SK-N-SH (cell line): ENCODE data around the gene BBS2. TPM values are rescaled to one million over a fixed set of nuclear protein-coding genes. Genes with fewer than 3 reads are reported as not detected.

ENCODE experiments used
- CTCF ChIA-PET: fragments of 300-600, 350-600 bp; formaldehyde crosslinking; extraction: SDS; loops from one replicate; lab custom pipeline; 2021; lab: Yijun Ruan, JAX
- POLR2A ChIA-PET: fragments of 350-600 bp; sonication (Branson Sonifier 250); formaldehyde crosslinking; extraction: SDS; loops from one replicate; lab custom pipeline; 2020; ENCODE audit warnings: antibody characterized with exemption, inconsistent platforms; lab: Yijun Ruan, JAX
- DNase-seq: peaks from one replicate; pipeline ENCODE4 v3.0.0; 2012
- H2AFZ ChIP-seq: fragments of 200-600 bp; sonication (generic); 2 replicates; pipeline ENCODE4 v1.8.1; 2016; ENCODE audit warnings: antibody characterized with exemption, mild to moderate bottlenecking, low read depth
- H3F3A ChIP-seq: fragments of 200-600 bp; sonication (generic); replicated peaks from 2 replicates; pipeline ENCODE3; 2016; ENCODE audit warnings: antibody characterized with exemption, mild to moderate bottlenecking; ENCODE audit not compliant: insufficient read depth
- H3K27ac ChIP-seq, 2 experiments: fragments of 200-500 bp in 1 of 2; fragments of 200-600 bp in 1 of 2; sonication (Bioruptor generic) in 1 of 2; sonication (generic), shearing (Covaris generic) in 1 of 2; 2 replicates each; pipeline versions ENCODE4 v1.5.1 to v1.6.1; 2014 to 2016; ENCODE audit warnings: low read depth in 2 of 2, inconsistent platforms in 1 of 2, low read length in 1 of 2, mild to moderate bottlenecking in 1 of 2, mixed read lengths in 1 of 2
- H3K27me3 ChIP-seq: fragments of 200-600 bp; sonication (generic), shearing (Covaris generic); 2 replicates; pipeline ENCODE4 v1.6.1; 2016; ENCODE audit warnings: mixed run types; ENCODE audit not compliant: insufficient read depth
- H3K36me3 ChIP-seq, 2 experiments: fragments of 200-500 bp in 1 of 2; fragments of 200-600 bp in 1 of 2; sonication (Bioruptor generic) in 1 of 2; sonication (generic) in 1 of 2; replicated peaks in 1 of 2; 2 replicates each; pipeline versions ENCODE3 to v1.5.1; 2014 to 2016; ENCODE audit warnings: low read length in 1 of 2, mild to moderate bottlenecking in 1 of 2; ENCODE audit not compliant: insufficient read depth in 2 of 2, control insufficient read depth in 1 of 2
- H3K4me1 ChIP-seq, 2 experiments: fragments of 200-500 bp in 1 of 2; fragments of 200-600 bp in 1 of 2; sonication (Bioruptor generic) in 1 of 2; sonication (generic), shearing (Covaris generic) in 1 of 2; 2 replicates each; pipeline versions ENCODE4 v1.5.1 to v1.6.1; 2014 to 2016; ENCODE audit warnings: low read depth in 1 of 2, low read length in 1 of 2, mixed run types in 1 of 2; ENCODE audit not compliant: insufficient read depth in 2 of 2, control insufficient read depth in 1 of 2
- H3K4me2 ChIP-seq: fragments of 200-600 bp; sonication (generic), shearing (Covaris generic); 2 replicates; pipeline ENCODE4 v1.6.1; 2017; ENCODE audit warnings: mixed run types
- H3K4me3 ChIP-seq, 2 experiments: fragments of 200-500 bp in 1 of 2; fragments of 200-600 bp in 1 of 2; sonication (Bioruptor generic) in 1 of 2; sonication (generic), shearing (Covaris generic) in 1 of 2; 2 replicates each; pipeline versions ENCODE4 v1.5.1 to v1.8.1; 2014 to 2016; ENCODE audit warnings: low read depth in 2 of 2, inconsistent platforms in 1 of 2, low read length in 1 of 2, mild to moderate bottlenecking in 1 of 2, mixed read lengths in 1 of 2, moderate library complexity in 1 of 2
- H3K79me2 ChIP-seq: fragments of 200-600 bp; sonication (generic); 2 replicates; pipeline ENCODE4 v1.8.1; 2017; ENCODE audit warnings: mild to moderate bottlenecking; ENCODE audit not compliant: insufficient read depth
- H3K9ac ChIP-seq: fragments of 200-600 bp; sonication (generic); 2 replicates; pipeline ENCODE4 v1.6.1; 2017; ENCODE audit warnings: mixed run types
- H3K9me2 ChIP-seq: fragments of 200-600 bp; sonication (generic); 2 replicates; pipeline ENCODE4 v1.6.1; 2017; ENCODE audit warnings: mixed run types
- H3K9me3 ChIP-seq: fragments of 200-600 bp; sonication (generic); 2 replicates; pipeline ENCODE4 v1.6.1; 2017; ENCODE audit warnings: mixed run types, mild to moderate bottlenecking, moderate library complexity
- H4K20me1 ChIP-seq: fragments of 200-600 bp; sonication (generic); 2 replicates; pipeline ENCODE4 v1.6.1; 2017; ENCODE audit warnings: mild to moderate bottlenecking, mixed run types; ENCODE audit not compliant: insufficient read depth
- CHD2 ChIP-seq: fragments of 150-350 bp; IDR thresholded peaks from 2 replicates; pipeline ENCODE4 v1.6.1; 2018; ENCODE audit warnings: low read length; ENCODE audit not compliant: partially characterized antibody
- EZH2phosphoT487 ChIP-seq: fragments of 200-600 bp; sonication (generic); IDR thresholded peaks from 2 replicates; pipeline ENCODE4 v1.6.1; 2017; ENCODE audit warnings: low read depth, mixed run types, mild to moderate bottlenecking, antibody characterized with exemption, moderate library complexity, borderline replicate concordance
- FOXJ3 ChIP-seq: sonication (generic); formaldehyde crosslinking; IDR thresholded peaks from 2 replicates; pipeline ENCODE4 v1.5.1; 2020; ENCODE audit warnings: mild to moderate bottlenecking, missing genetic modification reagents
- GATA2 ChIP-seq: sonication (generic); formaldehyde crosslinking; IDR thresholded peaks from 2 replicates; pipeline ENCODE4 v1.5.0; 2020; ENCODE audit warnings: mild to moderate bottlenecking, missing genetic modification reagents
- MEF2A ChIP-seq: IDR thresholded peaks from 2 replicates; pipeline ENCODE4 v1.4.0; 2012; ENCODE audit warnings: low read depth, borderline replicate concordance
- MXI1 ChIP-seq: IDR thresholded peaks from 2 replicates; pipeline ENCODE4 v1.6.1; 2012; ENCODE audit warnings: mild to moderate bottlenecking, low read depth, low read length, improper control_type of control experiment
- POLR2AphosphoS5 ChIP-seq: IDR thresholded peaks from 2 replicates; pipeline ENCODE4 v1.6.1; 2012; ENCODE audit warnings: low read depth, low read length
- RAD21 ChIP-seq: IDR thresholded peaks from 2 replicates; pipeline ENCODE4 v1.6.1; 2012; ENCODE audit warnings: mild to moderate bottlenecking, low read length
- RFX5 ChIP-seq: IDR thresholded peaks from 2 replicates; pipeline ENCODE4 v1.6.1; 2012; ENCODE audit warnings: mild to moderate bottlenecking, improper control_type of control experiment, low read length
- SIN3A ChIP-seq: IDR thresholded peaks from 2 replicates; pipeline ENCODE4 v1.6.1; 2012; ENCODE audit warnings: low read depth, mild to moderate bottlenecking, low read length, moderate library complexity, borderline replicate concordance
- SMC3 ChIP-seq: IDR thresholded peaks from 2 replicates; pipeline ENCODE4 v1.6.1; 2012; ENCODE audit warnings: low read depth, low read length, improper control_type of control experiment
- TAF1 ChIP-seq: IDR thresholded peaks from 2 replicates; pipeline ENCODE4 v1.6.1; 2012; ENCODE audit warnings: low read depth, mild to moderate bottlenecking, low read length, moderate library complexity, borderline replicate concordance
- USF1 ChIP-seq: IDR thresholded peaks from 2 replicates; pipeline ENCODE4 v1.4.0; 2012; ENCODE audit warnings: low read depth, borderline replicate concordance
- WGBS: methylation state at CpG from one replicate; pipeline ENCODE4 v1.1.6; 2017; ENCODE audit warnings: low lambda C conversion rate; 5-methylcytosine and 5-hydroxymethylcytosine counted together
- polyA plus RNA-seq, 3 experiments: library from polyadenylated mRNA; depleted of rRNA; stranded (reverse); fragments of >200 nt; gene quantifications; 2 replicates each; pipeline ENCODE4 v1.2.3, GENCODE V29; 2012

The BBS2 gene
- polyA plus RNA-seq, 1 of the 3 experiments (the other 2 are of a cell fraction), result 74.3 TPM

- Histone ChIP-seq H2AFZ (no peak overlapping the region), H3K27me3 (no peaks in the 10 kb centered on the region), H3K4me1 (peaks cover under 1 to 18% of the 10 kb centered on the region in 2 experiments; a peak in 3 of 4 replicates), H3K36me3 (peaks cover 33 to 47% of the 10 kb centered on the region in 2 experiments), H4K20me1 (peaks cover 6% of the 10 kb centered on the region), H3K9ac (no peak overlapping the region), H3K79me2 (peaks cover 72% of the 10 kb centered on the region), H3K9me3 (no peaks in the 10 kb centered on the region; the same call in 1 of the 2 replicates), H3K9me2 (no peaks in the 10 kb centered on the region), H3F3A (peaks cover 24% of the 10 kb centered on the region), H3K4me2 (no peak overlapping the region), H3K27ac (no peak overlapping the region), H3K4me3 (no peak overlapping the region)
- ChIA-PET CTCF (no interaction called here), POLR2A (no interaction called here)
- 94% methylated on average over 1 of the region's 1 CpG for WGBS
- TF ChIP-seq FOXJ3 (CRISPR knock-in tag), result no peak
- TF ChIP-seq RFX5, result no peak
- no peak for TF ChIP-seq USF1
- no peak for TF ChIP-seq CHD2
- no peak for TF ChIP-seq EZH2phosphoT487
- DNase-seq, result no peak
These were observed 7.8 kb downstream of the BBS2 start for GRCh38 chr16:56512025-56512424.

GRCh38 chr16:56510544-56510943 is 9.3 kb downstream of the BBS2 start:
- 92% methylated on average over 2 of the region's 2 CpGs for WGBS
- CTCF ChIA-PET, result interaction anchor here (1.1 to 1.5 kb wide), 3 partner anchors 23 to 90 kb away, joined by 3 read pairs; no protein-coding TSS in a partner anchor

More at GRCh38 chr16:56510544-56510943, 9.3 kb downstream of the BBS2 start:
- H3F3A ChIP-seq, result peaks cover 29% of the 10 kb centered on the region
- H3K36me3 ChIP-seq, result peaks cover 47 to 55% of the 10 kb centered on the region in 2 experiments
- H3K9me3 ChIP-seq, result no peaks in the 10 kb centered on the region; the same call in 1 of the 2 replicates
- TF ChIP-seq RAD21 (no peak), TAF1 (no peak), MXI1 (no peak), SIN3A (no peak), GATA2 (CRISPR knock-in tag) (no peak), USF1 (no peak), CHD2 (no peak), POLR2AphosphoS5 (no peak), SMC3 (no peak), MEF2A (no peak)
- no peak for DNase-seq
- H2AFZ ChIP-seq, result no peak overlapping the region
- H3K9ac ChIP-seq, result no peak overlapping the region
- no peak overlapping the region for H3K4me3 ChIP-seq
- no peaks in the 10 kb centered on the region for H3K27me3 ChIP-seq
- no peak overlapping the region for H3K4me2 ChIP-seq
- peaks cover 0 to 22% of the 10 kb centered on the region in 2 experiments; a peak in 2 of 4 replicates for H3K4me1 ChIP-seq
- peak overlapping the region in 1 of 2 experiments; percentile 31; a peak in 1 of 4 replicates for H3K27ac ChIP-seq
- POLR2A ChIA-PET, result no interaction called here
- H3K79me2 ChIP-seq, result peaks cover 57% of the 10 kb centered on the region
- H4K20me1 ChIP-seq, result peaks cover 5% of the 10 kb centered on the region; the same call in 1 of the 2 replicates
- no peaks in the 10 kb centered on the region for H3K9me2 ChIP-seq
